ENCODE data around the gene COL6A3. TPM values are rescaled to one million over a fixed set of nuclear protein-coding genes. Genes with fewer than 3 reads are reported as not detected.

COL6A3 gene
- total RNA-seq, 1 donor from 2014 or later, result 143 TPM

GRCh38 chr2:237429753-237430152, 15.8 kb upstream of the COL6A3 start:
- no peak for DNase-seq (ENCODE audit: extremely low spot score, unreplicated experiment)
- H3K4me1 Mint-ChIP-seq (ENCODE audit: unreplicated experiment), result peaks cover 36% of the 10 kb centered on the region

GRCh38 chr2:237427769-237428506, 14.0 kb upstream of the COL6A3 start:
- no peaks in the 10 kb centered on the region for H3K9me3 Mint-ChIP-seq (ENCODE audit: unreplicated experiment)
- peaks cover 3% of the 10 kb centered on the region for H3K36me3 Mint-ChIP-seq (ENCODE audit: unreplicated experiment)
- no peak overlapping the region for H3K4me3 Mint-ChIP-seq (ENCODE audit: unreplicated experiment)
- H3K4me1 Mint-ChIP-seq (ENCODE audit: unreplicated experiment), result peaks cover 21% of the 10 kb centered on the region
- no peaks in the 10 kb centered on the region for H3K27me3 Mint-ChIP-seq (ENCODE audit: unreplicated experiment)
- DNase-seq (ENCODE audit: extremely low spot score, unreplicated experiment), result no peak
- no peak overlapping the region for H3K27ac Mint-ChIP-seq (ENCODE audit: unreplicated experiment)
- no peak for TF ChIP-seq CTCF (IDR thresholded peaks at IDR 0.05)

More at GRCh38 chr2:237429753-237430152, 15.8 kb upstream of the COL6A3 start:
- Mint-ChIP-seq H3K36me3 (ENCODE audit: unreplicated experiment) (peaks cover 3% of the 10 kb centered on the region), H3K27ac (ENCODE audit: unreplicated experiment) (peak overlapping the region; percentile 10), H3K4me3 (ENCODE audit: unreplicated experiment) (no peak overlapping the region), H3K9me3 (ENCODE audit: unreplicated experiment) (no peaks in the 10 kb centered on the region), H3K27me3 (ENCODE audit: unreplicated experiment) (no peaks in the 10 kb centered on the region)
- TF ChIP-seq CTCF (IDR thresholded peaks at IDR 0.05), result no peak

DNA sequence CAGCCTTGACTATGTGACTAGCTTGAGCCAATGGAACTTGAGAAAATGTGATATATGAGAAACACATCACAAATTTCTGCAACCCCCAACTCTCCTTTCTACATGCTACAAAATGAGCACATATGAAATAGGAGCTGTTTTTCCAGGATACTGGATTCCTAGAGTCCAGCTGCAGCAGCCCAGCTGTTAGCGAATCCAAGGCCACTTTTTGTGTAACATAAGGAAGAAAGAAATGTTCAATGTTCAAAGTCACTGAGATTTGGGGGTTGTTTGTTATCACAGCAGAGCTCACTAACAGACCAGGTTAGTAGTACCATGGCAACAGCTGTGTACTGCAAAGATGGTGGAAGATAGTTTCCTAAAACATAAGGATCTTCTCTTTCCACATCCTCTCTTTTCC, 12.6 kb upstream of the COL6A3 start:
- Mint-ChIP-seq H3K27me3 (ENCODE audit: unreplicated experiment) (no peaks in the 10 kb centered on the region), H3K4me3 (ENCODE audit: unreplicated experiment) (no peak overlapping the region), H3K27ac (ENCODE audit: unreplicated experiment) (no peak overlapping the region), H3K4me1 (ENCODE audit: unreplicated experiment) (peaks cover 10% of the 10 kb centered on the region), H3K36me3 (ENCODE audit: unreplicated experiment) (peaks cover 1% of the 10 kb centered on the region), H3K9me3 (ENCODE audit: unreplicated experiment) (no peaks in the 10 kb centered on the region)
- no peak for DNase-seq (ENCODE audit: extremely low spot score, unreplicated experiment)
- TF ChIP-seq CTCF (IDR thresholded peaks at IDR 0.05), result no peak

DNA sequence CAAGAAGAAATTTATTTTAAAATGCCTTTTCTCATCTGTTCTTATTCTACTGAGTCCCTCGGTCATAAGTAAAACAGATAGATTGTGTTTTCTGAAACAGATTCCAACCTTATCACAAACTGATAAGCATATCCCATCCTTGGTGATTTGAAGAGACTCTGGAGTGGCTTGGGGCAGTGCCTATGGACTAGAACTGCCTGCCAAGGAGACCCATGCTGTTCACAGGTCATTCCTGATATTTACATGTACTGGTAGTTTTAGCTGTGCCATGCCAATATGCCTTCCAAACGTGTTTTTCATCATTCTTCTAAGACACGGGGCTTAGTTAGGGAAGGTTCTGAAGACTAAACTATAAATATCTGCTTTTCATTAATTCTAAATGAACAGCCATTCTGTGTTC, 11.4 kb upstream of the COL6A3 start:
- no peak for DNase-seq (ENCODE audit: extremely low spot score, unreplicated experiment)
- peaks cover 10% of the 10 kb centered on the region for H3K4me1 Mint-ChIP-seq (ENCODE audit: unreplicated experiment)
- no peaks in the 10 kb centered on the region for H3K9me3 Mint-ChIP-seq (ENCODE audit: unreplicated experiment)
- no peaks in the 10 kb centered on the region for H3K27me3 Mint-ChIP-seq (ENCODE audit: unreplicated experiment)
- H3K36me3 Mint-ChIP-seq (ENCODE audit: unreplicated experiment), result no peaks in the 10 kb centered on the region
- no peak for TF ChIP-seq CTCF (IDR thresholded peaks at IDR 0.05)
- no peak overlapping the region for H3K27ac Mint-ChIP-seq (ENCODE audit: unreplicated experiment)
- no peak overlapping the region for H3K4me3 Mint-ChIP-seq (ENCODE audit: unreplicated experiment)

GRCh38 chr2:237424544-237424943, 10.6 kb upstream of the COL6A3 start:
- H3K36me3 Mint-ChIP-seq (ENCODE audit: unreplicated experiment), result no peaks in the 10 kb centered on the region
- H3K27me3 Mint-ChIP-seq (ENCODE audit: unreplicated experiment), result no peaks in the 10 kb centered on the region
- no peak overlapping the region for H3K4me3 Mint-ChIP-seq (ENCODE audit: unreplicated experiment)
- no peak for DNase-seq (ENCODE audit: extremely low spot score, unreplicated experiment)
- TF ChIP-seq CTCF (IDR thresholded peaks at IDR 0.05), result no peak
- H3K27ac Mint-ChIP-seq (ENCODE audit: unreplicated experiment), result no peak overlapping the region
- H3K4me1 Mint-ChIP-seq (ENCODE audit: unreplicated experiment), result peaks cover 6% of the 10 kb centered on the region
- no peaks in the 10 kb centered on the region for H3K9me3 Mint-ChIP-seq (ENCODE audit: unreplicated experiment)
